ENCODE measurements around the gene MAP6D1.

MAP6D1 gene

DNA sequence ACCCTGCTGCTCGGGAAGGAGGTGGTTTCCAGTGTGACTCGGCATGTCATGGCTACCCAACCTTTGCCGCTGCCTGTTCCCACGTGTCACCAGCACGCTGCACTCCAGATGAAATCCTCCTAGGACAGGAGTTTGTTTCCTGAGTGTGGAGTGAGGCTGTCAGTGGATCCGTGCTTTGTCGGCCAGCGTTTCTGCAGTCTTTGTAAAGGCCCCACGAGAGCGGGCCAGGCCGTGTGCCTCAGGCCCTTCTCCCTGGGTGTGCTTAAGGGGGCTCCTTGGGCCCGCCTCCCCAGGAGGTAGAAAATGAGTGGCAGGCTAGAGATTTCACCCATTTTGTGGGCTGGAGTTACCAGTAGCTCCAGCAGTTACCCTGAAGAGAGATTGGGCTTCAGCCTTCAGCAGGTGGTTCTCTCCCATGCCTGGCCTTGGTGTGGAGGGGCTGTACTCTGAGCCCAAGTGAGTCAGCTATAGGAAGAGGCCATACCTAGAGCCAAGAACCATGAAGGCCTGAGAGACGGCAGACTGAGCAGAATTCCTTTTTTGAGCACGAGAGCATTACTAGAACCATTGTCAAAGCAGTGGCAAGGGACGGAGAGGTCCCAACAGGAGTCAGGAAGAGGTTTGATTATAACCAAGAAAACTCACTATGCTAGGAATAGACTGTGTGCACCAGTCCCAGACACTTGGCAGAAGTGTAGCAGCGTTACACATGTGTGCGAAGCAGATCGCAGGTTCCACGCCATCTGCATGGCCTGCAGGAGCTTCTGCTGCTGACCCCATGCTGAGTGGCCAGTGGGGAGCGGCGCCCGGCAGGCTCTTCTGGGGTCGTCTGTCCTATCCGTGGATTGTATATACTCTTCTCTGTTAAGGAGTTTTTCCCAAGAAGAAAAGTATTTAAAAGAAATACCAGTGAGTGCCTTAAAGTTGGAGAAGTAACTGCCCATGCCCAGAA is 14.5 kb downstream of the MAP6D1 start:
- no peak overlapping the region for H3K4me3 ChIP-seq (ENCODE audit: low read depth, low read length)
- TF ChIP-seq CTCF (IDR thresholded peaks at IDR 0.05; ENCODE audit: low read depth, low read length), result no peak

GRCh38 chr3:183809270-183809669 is 16.1 kb downstream of the MAP6D1 start:
- TF ChIP-seq CTCF (IDR thresholded peaks at IDR 0.05; ENCODE audit: low read depth, low read length), result no peak
- H3K4me3 ChIP-seq (ENCODE audit: low read depth, low read length), result no peak overlapping the region

- no peak for TF ChIP-seq CTCF (IDR thresholded peaks at IDR 0.05; ENCODE audit: low read depth, low read length)
- no peak overlapping the region for H3K4me3 ChIP-seq (ENCODE audit: low read depth, low read length)
Observed at GRCh38 chr3:183808355-183808754, 17.0 kb downstream of the MAP6D1 start.

- no peak overlapping the region for H3K4me3 ChIP-seq (ENCODE audit: low read depth, low read length)
- TF ChIP-seq CTCF (IDR thresholded peaks at IDR 0.05; ENCODE audit: low read depth, low read length), result no peak
Observed at GRCh38 chr3:183807881-183808280, 17.5 kb downstream of the MAP6D1 start.

DNA sequence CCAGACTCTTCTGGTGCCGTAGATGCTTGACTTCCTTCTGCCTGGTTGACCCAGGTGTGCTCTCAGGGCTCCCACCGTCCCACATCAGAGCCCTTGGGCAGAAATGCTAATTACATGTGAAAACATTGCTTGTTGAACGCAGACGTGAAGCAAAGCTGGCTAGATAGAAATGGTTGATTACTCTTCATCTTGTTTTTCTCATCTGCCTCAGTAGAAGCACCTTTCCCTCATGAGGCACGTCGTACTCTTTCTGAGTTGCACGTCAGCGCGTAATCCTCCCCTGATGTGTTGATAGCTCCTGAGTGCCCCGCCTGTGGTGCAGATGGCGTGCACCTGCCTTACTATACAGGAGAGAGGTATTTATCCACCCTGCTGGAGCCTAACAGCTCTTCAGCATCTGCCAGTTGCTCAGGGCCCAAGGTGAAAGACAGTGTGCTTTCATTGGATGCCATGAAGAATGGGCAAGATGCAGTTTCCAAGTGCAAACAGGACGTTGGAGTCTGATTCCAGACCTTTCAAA is 18.1 kb downstream of the MAP6D1 start:
- TF ChIP-seq CTCF (IDR thresholded peaks at IDR 0.05; ENCODE audit: low read depth, low read length), result no peak
- no peak overlapping the region for H3K4me3 ChIP-seq (ENCODE audit: low read depth, low read length)

DNA sequence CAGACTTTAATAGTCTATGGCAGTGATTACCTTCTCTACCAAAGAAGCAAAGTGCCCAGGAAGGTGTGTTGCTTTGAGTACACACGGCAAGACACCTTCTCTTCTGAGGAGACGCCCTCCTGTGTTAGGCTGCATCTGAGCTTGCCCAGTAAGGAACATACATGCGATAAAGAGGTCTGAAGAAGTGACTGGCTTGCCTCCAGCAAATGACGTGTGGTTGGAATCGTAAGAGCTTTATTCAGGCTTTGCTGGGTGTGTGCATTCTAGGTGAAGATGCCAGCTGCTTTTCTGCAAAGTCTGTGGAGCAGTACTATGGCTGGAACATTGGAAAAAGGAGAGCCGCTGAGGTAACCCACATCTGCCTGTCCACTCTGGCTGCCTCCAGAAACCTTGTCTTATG is 22.4 kb downstream of the MAP6D1 start:
- no peak for TF ChIP-seq CTCF (IDR thresholded peaks at IDR 0.05; ENCODE audit: low read depth, low read length)
- H3K4me3 ChIP-seq (ENCODE audit: low read depth, low read length), result no peak overlapping the region

GRCh38 chr3:183801601-183802000 is 23.8 kb downstream of the MAP6D1 start:
- TF ChIP-seq CTCF (IDR thresholded peaks at IDR 0.05; ENCODE audit: low read depth, low read length), result no peak
- H3K4me3 ChIP-seq (ENCODE audit: low read depth, low read length), result no peak overlapping the region

All from WI38 (cell line).